GM19438 (cell line): ENCODE results near the gene RASGRF1.
"Not testable (repeated sequence)": the region's sequence is repeated elsewhere in the genome, so short reads cannot be mapped to it uniquely, and the experiment has no call there.

ENCODE experiments used
- ATAC-seq: cut with Tn5 transposase; IDR thresholded peaks from one replicate; pipeline ENCODE4 v1.9.1; 2021; ENCODE audit warnings: low read depth; ENCODE audit not compliant: unreplicated experiment

RASGRF1 gene

DNA sequence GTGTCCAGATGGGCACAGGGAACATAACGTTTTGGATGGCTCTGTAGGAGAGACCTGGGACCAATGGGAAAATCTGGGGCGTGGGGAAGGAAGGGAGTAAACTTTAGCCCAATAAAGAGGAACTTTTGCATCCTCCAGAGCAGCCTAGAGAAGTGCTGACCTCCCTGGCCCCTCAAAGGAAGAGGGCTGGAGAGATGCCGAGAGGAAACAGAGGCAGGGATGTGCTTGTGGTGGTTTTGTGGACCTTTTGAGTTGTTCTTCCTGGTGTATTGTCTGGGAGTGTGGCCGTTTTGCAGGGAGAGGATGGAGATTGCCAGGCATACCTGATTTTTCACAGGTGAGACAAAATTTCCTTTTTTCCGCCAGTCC is 155.9 kb downstream of the RASGRF1 start:
- ATAC-seq = no peak

GRCh38 chr15:78933823-78934654 is 156.5 kb downstream of the RASGRF1 start:
- no peak for ATAC-seq

- no peak for ATAC-seq
Measured at GRCh38 chr15:78933187-78933822, 157.3 kb downstream of the RASGRF1 start.

- ATAC-seq = no peak
Measured at GRCh38 chr15:78932258-78932808, 158.2 kb downstream of the RASGRF1 start.

DNA sequence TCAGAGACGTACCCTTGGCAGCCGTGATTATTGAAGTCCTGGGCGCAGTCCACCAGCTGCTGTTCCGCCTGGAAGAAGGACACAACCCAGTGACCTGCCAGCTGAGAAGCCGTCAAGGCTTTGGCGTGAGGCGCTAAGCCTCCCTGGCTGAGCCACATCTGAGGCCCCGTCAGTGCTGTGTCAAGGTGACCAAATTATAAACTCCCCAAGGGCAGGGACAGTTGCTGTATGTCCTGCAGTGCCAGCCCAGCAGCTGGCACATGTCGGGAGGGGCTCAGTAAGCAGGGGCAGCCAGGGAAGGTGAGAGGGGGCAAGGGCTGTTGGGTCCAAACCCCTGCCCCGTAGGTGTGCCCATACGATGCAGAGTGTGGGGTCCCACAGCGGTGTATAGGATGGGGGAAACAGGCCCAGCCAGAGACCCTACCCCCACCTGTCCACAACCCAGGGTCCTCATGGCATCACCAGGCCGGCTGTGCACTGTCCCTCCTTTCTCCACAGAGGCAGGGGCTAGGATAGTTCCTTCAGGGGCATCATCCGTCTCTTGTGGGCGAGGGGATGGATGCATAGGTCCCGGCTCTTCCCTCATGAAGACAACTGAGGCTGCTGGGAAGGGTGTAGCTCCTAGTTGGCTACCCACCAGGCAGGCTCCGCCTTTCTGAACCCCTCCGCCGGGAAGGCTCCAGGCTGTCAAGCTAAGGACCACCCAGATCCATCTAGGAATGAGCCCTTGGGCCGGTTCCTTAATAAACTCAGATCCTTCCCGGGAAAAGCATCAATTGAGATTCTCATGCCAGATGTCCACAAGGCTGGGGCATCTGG is 158.9 kb downstream of the RASGRF1 start:
- no peak for ATAC-seq

- ATAC-seq = no peak
Measured at GRCh38 chr15:78930577-78931388, 159.8 kb downstream of the RASGRF1 start.

GRCh38 chr15:78929536-78930264 is 160.9 kb downstream of the RASGRF1 start:
- no peak for ATAC-seq

DNA sequence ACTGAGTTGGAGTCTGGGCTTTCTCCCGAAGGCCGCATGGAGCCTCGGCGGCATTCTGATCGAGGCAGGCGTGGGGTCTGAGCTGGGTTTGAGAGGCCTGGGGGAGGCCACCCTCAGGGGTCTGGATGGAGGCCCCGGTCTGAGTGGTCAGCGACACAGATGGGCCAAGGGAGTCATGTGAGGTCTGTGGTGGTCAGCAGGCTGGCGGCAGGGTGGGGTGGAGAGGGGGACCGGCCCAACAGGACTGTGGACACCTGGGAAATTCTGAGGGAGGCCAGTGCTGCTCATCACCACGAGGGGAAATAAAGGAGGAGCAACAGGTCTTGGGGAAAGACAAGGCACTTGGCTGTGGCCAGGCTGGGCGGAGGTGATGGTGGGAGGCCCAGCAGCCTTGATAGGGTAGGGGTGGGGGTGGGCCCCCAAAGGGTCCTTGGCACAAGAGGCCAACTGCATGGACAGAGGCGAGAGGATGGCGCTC is 161.9 kb downstream of the RASGRF1 start:
- no peak for ATAC-seq

DNA sequence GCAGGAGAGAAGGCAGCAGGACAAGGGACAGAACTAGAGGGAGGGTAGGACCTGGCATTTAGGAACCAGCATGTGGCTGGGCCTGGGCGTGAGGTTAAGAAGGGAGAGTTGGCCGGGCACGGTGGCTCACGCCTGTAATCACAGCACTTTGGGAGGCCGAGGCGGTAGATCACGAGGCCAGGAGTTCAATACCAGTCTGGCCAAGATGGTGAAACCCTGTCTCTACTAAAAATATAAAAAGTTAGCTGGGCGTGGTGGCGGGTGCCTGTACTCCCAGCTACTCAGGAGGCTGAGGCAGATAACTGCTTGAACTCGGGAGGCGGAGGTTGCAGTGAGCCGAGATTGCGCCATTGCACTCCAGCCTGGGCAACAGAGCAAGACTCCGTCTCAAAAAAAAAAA is 162.4 kb downstream of the RASGRF1 start:
- ATAC-seq = not testable (repeated sequence)

- no peak for ATAC-seq
Measured at GRCh38 chr15:78927077-78927790, 163.3 kb downstream of the RASGRF1 start.

- ATAC-seq = no peak
Measured at GRCh38 chr15:78925956-78926743, 164.4 kb downstream of the RASGRF1 start.

DNA sequence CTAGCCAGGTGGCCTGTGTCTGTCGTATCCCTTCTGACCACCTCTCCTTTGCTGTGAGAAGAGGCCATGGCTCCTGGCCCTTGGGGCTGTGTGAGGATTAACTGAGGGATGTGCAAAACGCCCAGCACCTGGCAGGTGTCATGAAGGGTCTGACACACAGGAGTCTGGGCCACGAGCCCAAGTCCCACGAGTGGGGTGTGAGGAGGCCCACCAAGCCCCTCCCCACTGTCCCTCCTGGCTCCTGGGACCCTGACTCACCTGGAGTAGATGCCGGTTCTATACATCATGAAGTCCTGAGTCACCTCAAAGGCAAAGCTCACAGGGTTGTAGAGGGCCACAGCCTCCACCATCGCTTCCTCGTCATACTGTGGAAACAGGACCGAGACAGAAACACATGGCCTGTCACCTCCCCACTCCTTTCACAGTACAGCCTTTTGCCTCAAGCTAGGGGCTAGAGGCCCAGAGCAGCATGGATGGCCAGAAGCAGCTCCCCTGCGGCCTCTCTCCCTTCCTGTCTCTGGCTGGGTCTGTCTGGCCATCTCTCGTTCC is 165.4 kb downstream of the RASGRF1 start:
- ATAC-seq = no peak

- no peak for ATAC-seq
Measured at GRCh38 chr15:78923480-78924360, 166.9 kb downstream of the RASGRF1 start.

- no peak for ATAC-seq
Measured at GRCh38 chr15:78923015-78923414, 167.6 kb downstream of the RASGRF1 start.

DNA sequence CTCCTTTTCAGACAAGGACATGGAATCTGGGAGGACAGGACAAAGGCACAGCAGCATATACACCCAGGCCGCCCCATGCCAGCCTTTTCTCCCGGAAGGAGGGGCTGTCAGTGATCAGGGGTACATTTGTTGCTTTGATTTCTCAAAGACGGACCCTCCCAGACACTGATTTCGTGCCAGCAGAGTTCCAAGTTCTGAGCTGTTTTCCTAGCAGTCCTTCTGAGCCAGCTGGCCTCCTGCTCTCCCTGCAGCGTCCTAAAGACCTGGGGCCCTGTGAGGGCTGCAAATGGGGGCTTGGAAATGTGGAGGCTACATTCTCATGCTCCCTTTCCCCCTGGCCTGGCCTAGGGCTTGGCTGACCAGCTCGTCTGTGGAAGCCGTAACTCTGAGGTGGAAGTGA is 168.1 kb downstream of the RASGRF1 start:
- no peak for ATAC-seq

- ATAC-seq = no peak
Measured at GRCh38 chr15:78921940-78922339, 168.6 kb downstream of the RASGRF1 start.

DNA sequence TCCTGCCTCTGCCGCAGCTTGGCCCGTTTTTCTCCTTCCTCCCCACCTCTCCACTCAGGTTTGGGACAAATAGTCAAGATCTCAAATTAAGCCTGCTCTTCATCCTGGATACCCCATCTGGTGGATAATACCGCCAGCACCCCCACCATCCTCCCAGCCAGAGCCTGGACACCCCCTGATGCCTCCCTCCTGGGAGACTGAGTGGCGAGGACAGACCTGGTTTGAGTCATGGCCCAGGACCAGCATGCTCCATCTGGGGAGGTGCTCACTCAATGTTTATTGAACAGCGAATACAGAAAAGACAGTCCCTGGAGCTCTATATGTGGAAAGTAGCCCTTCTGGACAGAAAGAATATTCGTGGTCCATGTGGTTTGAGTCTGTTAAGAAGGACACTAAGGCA is 169.1 kb downstream of the RASGRF1 start:
- ATAC-seq = no peak
